SH-SY5Y (cell line): Measurements from ENCODE around the gene SLIRP.

ENCODE experiments used
- GATA2 ChIP-seq: IDR thresholded peaks from 2 replicates; pipeline ENCODE4 v1.6.1; 2011; ENCODE audit warnings: mild to moderate bottlenecking, low read depth, low read length
- GATA3 ChIP-seq: IDR thresholded peaks from 2 replicates; pipeline ENCODE4 v1.6.1; 2011; ENCODE audit warnings: low read depth, mild to moderate bottlenecking, low read length, moderate library complexity

DNA sequence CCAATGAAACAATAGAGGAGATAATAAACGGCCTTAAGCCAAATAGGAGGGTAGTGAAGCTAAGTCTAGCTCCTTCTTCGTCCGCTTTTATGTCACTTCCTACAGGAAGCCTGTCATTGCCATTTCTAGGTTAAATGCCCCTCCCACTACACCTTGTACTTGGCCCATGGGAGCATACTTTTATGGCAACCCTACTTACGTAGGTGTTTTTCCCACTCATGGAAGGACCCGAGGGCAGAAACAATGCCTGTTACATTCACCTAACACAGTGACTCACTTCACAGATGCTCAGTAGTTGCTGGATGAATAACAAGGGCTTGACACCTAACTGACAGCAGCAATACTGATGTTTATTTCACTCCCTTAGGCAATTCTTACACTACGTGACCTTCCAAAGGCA lies 44.6 kb upstream of the SLIRP start:
- TF ChIP-seq GATA2 = no peak
- no peak for TF ChIP-seq GATA3
